Tibial nerve (tissue), 4 donors: Measurements from ENCODE around the gene SLC2A5. TPM values are rescaled to one million over a fixed set of nuclear protein-coding genes. Genes with fewer than 3 reads are reported as not detected.

Experiments used
- DNase-seq, 2 donors: peaks; one replicate each; pipeline ENCODE4 v3.0.0-alpha.2; 2019; ENCODE audit warnings: low spot score in 2 of 2
- H3K27ac ChIP-seq, 4 donors: fragments of 200-600 bp; sonication (generic) in 3 of 4; one replicate each; pipeline ENCODE4 v1.5.1; 2017 to 2019; ENCODE audit warnings: mild to moderate bottlenecking in 1 of 4
- H3K27me3 ChIP-seq, 2 donors: fragments of 200-600 bp; sonication (generic) in 1 of 2; one replicate each; pipeline versions ENCODE4 v1.5.1 to v1.6.0; 2017 to 2019
- H3K36me3 ChIP-seq, 3 donors: fragments of 200-600 bp; sonication (generic); one replicate each; pipeline ENCODE4 v1.5.1; 2018 to 2019
- H3K4me1 ChIP-seq, 4 donors: fragments of 200-600 bp; sonication (generic) in 3 of 4; one replicate each; pipeline ENCODE4 v1.5.1; 2017 to 2019
- H3K4me3 ChIP-seq, 4 donors: fragments of 200-600 bp; sonication (generic) in 3 of 4; one replicate each; pipeline ENCODE4 v1.5.1; 2017 to 2019; ENCODE audit warnings: mild to moderate bottlenecking in 1 of 4, moderate library complexity in 1 of 4
- H3K9me3 ChIP-seq, 4 donors: fragments of 200-600 bp; sonication (generic) in 3 of 4; one replicate each; pipeline ENCODE4 v1.5.1; 2017 to 2019
- EP300 ChIP-seq, 2 donors: sonication (generic); formaldehyde crosslinking; IDR thresholded peaks; one replicate each; pipeline ENCODE4 v1.6.1; 2017; ENCODE audit warnings: antibody characterized with exemption in 2 of 2, mild to moderate bottlenecking in 1 of 2
- POLR2A ChIP-seq, 2 donors: fragments of 450-650 bp; IDR thresholded peaks; one replicate each; pipeline ENCODE4 v1.6.1; 2017; ENCODE audit warnings: antibody characterized with exemption in 2 of 2, mild to moderate bottlenecking in 2 of 2, moderate library complexity in 2 of 2
- WGBS, 2 donors: methylation state at CpG; one replicate each; pipeline ENCODE4 v1.1.5; 2018; 5-methylcytosine and 5-hydroxymethylcytosine counted together
- total RNA-seq, 4 donors: library from RNA; depleted of rRNA; stranded (reverse); fragments of >200 nt; gene quantifications; one replicate each; pipeline ENCODE4 v1.1.0, GENCODE V29; 2016
- TF ChIP-seq, protein P1 (sequence below), 5 experiments: fragments of 200-600 bp in 3 of 5; fragments of 450-650 bp in 2 of 5; sonication (generic) in 3 of 5; IDR thresholded peaks; one replicate each; pipeline ENCODE4 v1.5.1; 2016 to 2019; ENCODE audit warnings: antibody characterized with exemption in 5 of 5, mild to moderate bottlenecking in 3 of 5, moderate library complexity in 2 of 5

Gene SLC2A5
- total RNA-seq, 4 donors from 2014 or later, result 1.9 to 15.7 (median 5.2) TPM

GRCh38 chr1:9061252-9061960 lies 8.0 kb downstream of the SLC2A5 start:
- TF ChIP-seq EP300 (IDR thresholded peaks at IDR 0.05), result no peak
- TF ChIP-seq, protein P1, sequence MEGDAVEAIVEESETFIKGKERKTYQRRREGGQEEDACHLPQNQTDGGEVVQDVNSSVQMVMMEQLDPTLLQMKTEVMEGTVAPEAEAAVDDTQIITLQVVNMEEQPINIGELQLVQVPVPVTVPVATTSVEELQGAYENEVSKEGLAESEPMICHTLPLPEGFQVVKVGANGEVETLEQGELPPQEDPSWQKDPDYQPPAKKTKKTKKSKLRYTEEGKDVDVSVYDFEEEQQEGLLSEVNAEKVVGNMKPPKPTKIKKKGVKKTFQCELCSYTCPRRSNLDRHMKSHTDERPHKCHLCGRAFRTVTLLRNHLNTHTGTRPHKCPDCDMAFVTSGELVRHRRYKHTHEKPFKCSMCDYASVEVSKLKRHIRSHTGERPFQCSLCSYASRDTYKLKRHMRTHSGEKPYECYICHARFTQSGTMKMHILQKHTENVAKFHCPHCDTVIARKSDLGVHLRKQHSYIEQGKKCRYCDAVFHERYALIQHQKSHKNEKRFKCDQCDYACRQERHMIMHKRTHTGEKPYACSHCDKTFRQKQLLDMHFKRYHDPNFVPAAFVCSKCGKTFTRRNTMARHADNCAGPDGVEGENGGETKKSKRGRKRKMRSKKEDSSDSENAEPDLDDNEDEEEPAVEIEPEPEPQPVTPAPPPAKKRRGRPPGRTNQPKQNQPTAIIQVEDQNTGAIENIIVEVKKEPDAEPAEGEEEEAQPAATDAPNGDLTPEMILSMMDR (IDR thresholded peaks at IDR 0.05), result no peak
- no peak for TF ChIP-seq POLR2A (IDR thresholded peaks at IDR 0.05)
- 62 to 64% methylated on average over 6 of the region's 6 CpGs for WGBS, 2 donors
- H3K27me3 ChIP-seq, result no peaks in the 10 kb centered on the region

GRCh38 chr1:9059891-9060744 lies 9.3 kb downstream of the SLC2A5 start:
- no peaks in the 10 kb centered on the region for H3K9me3 ChIP-seq
- DNase-seq, result no peak
- WGBS, 2 donors, result 81 to 92% methylated on average over 4 of the region's 4 CpGs
- H3K4me1 ChIP-seq, result peaks cover 0 to 29% (median 3%) of the 10 kb centered on the region in 4 donors
- no peak overlapping the region for H3K4me3 ChIP-seq
- no peak overlapping the region for H3K27ac ChIP-seq
- H3K36me3 ChIP-seq, result no peaks in the 10 kb centered on the region
- TF ChIP-seq POLR2A (IDR thresholded peaks at IDR 0.05) (no peak), EP300 (IDR thresholded peaks at IDR 0.05) (no peak)
- TF ChIP-seq, protein P1 (IDR thresholded peaks at IDR 0.05), result no peak
- no peaks in the 10 kb centered on the region for H3K27me3 ChIP-seq

More at GRCh38 chr1:9061252-9061960, 8.0 kb downstream of the SLC2A5 start:
- no peaks in the 10 kb centered on the region for H3K36me3 ChIP-seq
- H3K9me3 ChIP-seq, result no peaks in the 10 kb centered on the region
- DNase-seq, result no peak
- no peak overlapping the region for H3K4me3 ChIP-seq
- H3K27ac ChIP-seq, result peak overlapping the region in 2 of 4 donors; percentile 29 to 32
- peaks cover 0 to 36% (median 3%) of the 10 kb centered on the region in 4 donors for H3K4me1 ChIP-seq

- H3K27ac ChIP-seq, result no peak overlapping the region
- H3K36me3 ChIP-seq, result no peaks in the 10 kb centered on the region
- no peak for DNase-seq
- no peak for TF ChIP-seq EP300 (IDR thresholded peaks at IDR 0.05)
- no peak for TF ChIP-seq POLR2A (IDR thresholded peaks at IDR 0.05)
- TF ChIP-seq, protein P1 (IDR thresholded peaks at IDR 0.05), result no peak
- peaks cover 0 to 16% (median 0%) of the 10 kb centered on the region in 4 donors for H3K4me1 ChIP-seq
- H3K9me3 ChIP-seq, result no peaks in the 10 kb centered on the region
- no peak overlapping the region for H3K4me3 ChIP-seq
- H3K27me3 ChIP-seq, result no peaks in the 10 kb centered on the region
- 44 to 59% methylated on average over 2 of the region's 2 CpGs for WGBS, 2 donors
These were observed 11.0 kb downstream of the SLC2A5 start for GRCh38 chr1:9058465-9058864.

- DNase-seq, result no peak
- Histone ChIP-seq H3K27ac (no peak overlapping the region), H3K4me1 (peaks cover 0 to 15% (median 0%) of the 10 kb centered on the region in 4 donors), H3K4me3 (no peak overlapping the region), H3K36me3 (no peaks in the 10 kb centered on the region), H3K27me3 (no peaks in the 10 kb centered on the region), H3K9me3 (no peaks in the 10 kb centered on the region)
- 76 to 78% methylated on average over 9 of the region's 10 CpGs for WGBS, 2 donors
- TF ChIP-seq EP300 (IDR thresholded peaks at IDR 0.05) (no peak), POLR2A (IDR thresholded peaks at IDR 0.05) (no peak)
- TF ChIP-seq, protein P1 (IDR thresholded peaks at IDR 0.05), result no peak
These were observed 11.6 kb downstream of the SLC2A5 start for GRCh38 chr1:9057851-9058250.
